ENCODE data around the gene CTRL.

CTRL gene

GRCh38 chr16:67931712-67932461 lies at the start of gene CTRL:
Gene CTRL (minus strand): TSS chr16:67931862. CDS start chr16:67931852, 10 bp downstream.
- TF ChIP-seq CTCF (IDR thresholded peaks at IDR 0.05; ENCODE audit: insufficient read depth, low read length, missing control alignments): peak; percentile 16
- POLR2A ChIA-PET: interaction anchor here (1.0 kb wide), 1 partner anchor 118 kb away, joined by 3 read pairs; no protein-coding TSS in a partner anchor
- CTCF ChIA-PET: interaction anchor here (0.7 to 16.7 kb wide), 9 partner anchors 9 to 411 kb away, joined by 3 to 227 read pairs (median 4); partner anchors contain the start of gene NRN1L

GRCh38 chr16:67979955-67980678 lies 48.5 kb upstream of the CTRL start, which contains the start of gene DPEP3:
Gene DPEP3 (minus strand): TSS chr16:67980499. CDS start chr16:67980380, 119 bp downstream.
- no peak within 1 kb of the TSS for H3K4me3 ChIP-seq (ENCODE audit: low read depth, low read length)
- POLR2A ChIA-PET: no interaction called here
- DNase-seq (ENCODE audit: low read depth, low spot score): no peak
- peak; percentile 19 for TF ChIP-seq CTCF (IDR thresholded peaks at IDR 0.05; ENCODE audit: insufficient read depth, low read length, missing control alignments)
- CTCF ChIA-PET: interaction anchor here (1.0 to 7.4 kb wide), 2 partner anchors 13 to 28 kb away, joined by 3 to 51 read pairs; no protein-coding TSS in a partner anchor

More at GRCh38 chr16:67931712-67932461, at the start of gene CTRL:
- no peak for DNase-seq (ENCODE audit: low read depth, low spot score)
- no peak within 1 kb of the TSS for H3K4me3 ChIP-seq (ENCODE audit: low read depth, low read length)

GRCh38 chr16:67977469-67978227 lies 46.0 kb upstream of the CTRL start:
- DNase-seq (ENCODE audit: low read depth, low spot score): no peak
- ChIA-PET POLR2A (no interaction called here), CTCF (interaction anchor here (0.8 to 1.3 kb wide), 3 partner anchors 13 to 29 kb away, joined by 3 to 5 read pairs (median 4); no protein-coding TSS in a partner anchor)
- H3K4me3 ChIP-seq (ENCODE audit: low read depth, low read length): no peak overlapping the region
- TF ChIP-seq CTCF (IDR thresholded peaks at IDR 0.05; ENCODE audit: insufficient read depth, low read length, missing control alignments): no peak

- no peak for DNase-seq (ENCODE audit: low read depth, low spot score)
- no peak overlapping the region for H3K4me3 ChIP-seq (ENCODE audit: low read depth, low read length)
- POLR2A ChIA-PET: no interaction called here
- CTCF ChIA-PET: interaction anchor here (0.8 to 1.3 kb wide), 3 partner anchors 14 to 30 kb away, joined by 3 to 5 read pairs (median 4); no protein-coding TSS in a partner anchor
- no peak for TF ChIP-seq CTCF (IDR thresholded peaks at IDR 0.05; ENCODE audit: insufficient read depth, low read length, missing control alignments)
Measured at GRCh38 chr16:67977005-67977404, 45.3 kb upstream of the CTRL start.

- DNase-seq (ENCODE audit: low read depth, low spot score): no peak
- H3K4me3 ChIP-seq (ENCODE audit: low read depth, low read length): no peak overlapping the region
- ChIA-PET CTCF (interaction anchor here (0.5 kb wide), 1 partner anchor 27 kb away, joined by 3 read pairs; no protein-coding TSS in a partner anchor), POLR2A (no interaction called here)
- no peak for TF ChIP-seq CTCF (IDR thresholded peaks at IDR 0.05; ENCODE audit: insufficient read depth, low read length, missing control alignments)
Measured at GRCh38 chr16:67976205-67976604, 44.5 kb upstream of the CTRL start.
